ENCODE results near the gene PPDPF. TPM values are rescaled to one million over a fixed set of nuclear protein-coding genes. Genes with fewer than 3 reads are reported as not detected.

Gene PPDPF
- total and polyA plus RNA-seq, 2 of the 8 experiments (the other 6 are each of a cell fraction or from before 2014, with no cell fraction given): 30.5 to 138 TPM

DNA sequence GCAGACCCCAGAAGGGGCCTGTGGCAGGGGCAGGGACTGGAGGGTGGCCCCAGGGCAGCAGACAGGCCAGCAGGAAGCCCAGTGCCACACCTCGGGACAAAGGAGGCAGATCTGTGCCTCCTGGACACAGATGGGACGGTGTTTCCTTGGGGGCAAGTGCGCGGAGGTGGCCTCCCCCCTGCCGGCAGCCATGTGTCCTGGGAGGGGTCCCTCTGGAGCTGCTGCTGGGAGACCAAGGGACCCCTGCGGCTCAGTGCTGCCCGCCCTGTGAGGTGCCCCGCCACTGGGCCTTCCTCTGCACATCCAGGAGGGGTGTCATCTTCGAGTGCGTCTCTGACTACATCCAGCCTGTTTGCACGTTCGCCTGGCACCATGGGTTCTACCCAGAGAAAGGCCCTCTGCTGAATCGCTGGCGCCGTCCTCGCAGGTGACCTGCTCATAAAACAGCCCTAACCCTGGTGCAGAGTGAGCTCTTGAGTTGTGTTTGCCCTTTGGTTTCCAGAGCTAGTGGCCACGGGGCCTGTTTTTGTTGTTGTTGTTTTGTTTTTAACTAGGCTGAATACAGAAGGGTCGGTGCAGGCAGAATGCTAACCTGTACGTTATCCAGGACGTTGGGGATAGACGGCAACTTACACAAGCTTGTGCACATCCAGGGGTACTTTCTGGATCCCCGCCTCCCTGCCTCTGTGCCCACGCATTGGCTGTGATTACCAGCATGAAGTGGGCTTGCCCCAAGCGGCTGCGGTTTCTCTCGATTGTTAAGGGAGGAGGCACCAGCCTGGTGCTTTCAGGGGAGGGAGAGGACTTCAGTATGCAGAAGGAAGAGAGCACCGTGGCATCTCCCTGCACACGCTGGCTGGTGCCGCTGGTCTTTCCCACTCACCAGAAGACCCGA is 46.8 kb upstream of the PPDPF start:
- Histone ChIP-seq H3K56ac (replicated peaks; ENCODE audit: insufficient read length, low read depth, low read length) (no peak overlapping the region), H3K79me2 (ENCODE audit: control insufficient read depth in 1 of 2, insufficient read depth in 2 of 2, low read length in 2 of 2) (peaks cover 4 to 24% of the 10 kb centered on the region in 2 experiments; a peak in 3 of 4 replicates), H3K23me2 (ENCODE audit: low read depth, low read length) (peaks cover 6% of the 10 kb centered on the region; the same call in 1 of the 2 replicates), H2AK5ac (ENCODE audit: low read depth, low read length) (no peak overlapping the region; the same call in 1 of the 2 replicates), H3K4me2 (ENCODE audit: insufficient read depth in 1 of 2, low read depth in 2 of 2, low read length in 2 of 2) (peak overlapping the region in 1 of 2 experiments; percentile 1; a peak in 1 of 4 replicates), H4K91ac (replicated peaks; ENCODE audit: insufficient read length, low read length) (peak overlapping the region; percentile 47), H3K4ac (replicated peaks; ENCODE audit: insufficient read length, low read depth, low read length) (no peak overlapping the region), H3K27me3 (replicated peaks in 1 of 4; ENCODE audit: control insufficient read depth in 3 of 4, extremely low read depth in 1 of 4, insufficient read depth in 3 of 4, low read length in 3 of 4) (peaks cover 0 to 16% (median 5%) of the 10 kb centered on the region in 4 experiments; a peak in 4 of 7 replicates), H2BK5ac (ENCODE audit: low read depth, low read length) (no peak overlapping the region), H4K5ac (ENCODE audit: insufficient read length, low read depth, low read length) (no peak overlapping the region), H3K23ac (ENCODE audit: insufficient read length) (no peak overlapping the region), H3K27ac (ENCODE audit: low read depth, low read length) (no peak overlapping the region), H2BK20ac (ENCODE audit: low read length) (no peak overlapping the region; the same call in 1 of the 2 replicates), H3K14ac (ENCODE audit: insufficient read length) (no peak overlapping the region), H3K18ac (ENCODE audit: extremely low read depth, low read length) (no peak overlapping the region), H3K79me1 (ENCODE audit: low read depth, low read length) (peaks cover 12% of the 10 kb centered on the region; the same call in 1 of the 2 replicates), H2BK12ac (ENCODE audit: low read depth, low read length) (0 out of 2 replicates have a peak overlapping the region, but pooled peaks have one; percentile 92), H2BK15ac (ENCODE audit: low read length) (peak overlapping the region; percentile 2; the same call in 1 of the 2 replicates), H3K9me3 (ENCODE audit: insufficient read depth in 2 of 2, low read depth in 1 of 2, low read length in 1 of 2) (no peaks in the 10 kb centered on the region), H4K20me1 (replicated peaks in 1 of 2; ENCODE audit: control insufficient read depth in 1 of 2, insufficient read depth in 2 of 2, low read length in 2 of 2) (peaks cover 0 to 2% of the 10 kb centered on the region in 2 experiments), H3K4me1 (replicated peaks in 1 of 4; ENCODE audit: control insufficient read depth in 3 of 4, insufficient read depth in 4 of 4, low read length in 3 of 4) (peaks cover 0 to 28% (median 10%) of the 10 kb centered on the region in 4 experiments; a peak in 6 of 7 replicates), H3K36me3 (ENCODE audit: control insufficient read depth in 2 of 4, insufficient read depth in 4 of 4, low read length in 3 of 4) (no peaks in the 10 kb centered on the region), H3K9ac (replicated peaks in 1 of 4; ENCODE audit: extremely low read depth in 1 of 4, low read depth in 3 of 4, low read length in 3 of 4) (no peak overlapping the region), H3K4me3 (ENCODE audit: extremely low read depth in 1 of 4, insufficient read depth in 2 of 4, low read depth in 3 of 4, low read length in 4 of 4) (no peak overlapping the region), H2AFZ (ENCODE audit: low read length) (no peak overlapping the region), H4K8ac (ENCODE audit: extremely low read depth, insufficient read depth, low read length) (no peak overlapping the region), H2BK120ac (replicated peaks; ENCODE audit: low read depth, low read length) (no peak overlapping the region)
- POLR2A ChIA-PET (ENCODE audit: partially characterized antibody): interaction anchor here (0.6 to 1.8 kb wide), 4 partner anchors 9 to 1090 kb away, joined by 3 to 10 read pairs (median 4); no protein-coding TSS in a partner anchor
- 79% methylated on average over 30 of the region's 30 CpGs; no CpG with 5 or more reads in 1 of the 2 experiments for WGBS, 2 experiments (ENCODE audit: extremely low coverage in 1 of 2, insufficient coverage in 1 of 2, insufficient read length in 1 of 2, insufficient replicate concordance in 2 of 2, low coverage in 1 of 2, low lambda C conversion rate in 2 of 2, missing lambda C conversion rate in 1 of 2)
- DNase-seq (ENCODE audit: low read depth in 1 of 2, low spot score in 2 of 2) (no peak), FAIRE-seq (no peak)
- CTCF ChIA-PET (ENCODE audit: partially characterized antibody): interaction anchor here (0.6 to 2.0 kb wide), 4 partner anchors 9 to 488 kb away, joined by 3 to 9 read pairs (median 4); no protein-coding TSS in a partner anchor
- TF ChIP-seq EZH2 (IDR thresholded peaks at IDR 0.05; ENCODE audit: low read depth, low read length, severe bottlenecking): no peak
- no peak for TF ChIP-seq HDAC2 (IDR thresholded peaks at IDR 0.05; ENCODE audit: borderline replicate concordance in 1 of 2, low read depth in 2 of 2, low read length in 2 of 2)
- no peak for TF ChIP-seq POLR2A (IDR thresholded peaks at IDR 0.05; ENCODE audit: control extremely low read depth in 1 of 2, low read depth in 2 of 2, low read length in 2 of 2)
- no peak for TF ChIP-seq FOSL1 (IDR thresholded peaks at IDR 0.05; ENCODE audit: insufficient read depth, low read depth, low read length)
- TF ChIP-seq EGR1 (IDR thresholded peaks at IDR 0.05; ENCODE audit: borderline replicate concordance, low read depth, low read length): no peak
- TF ChIP-seq SIX5 (IDR thresholded peaks at IDR 0.05; ENCODE audit: low read depth, low read length): no peak
- no peak for TF ChIP-seq ATF2 (IDR thresholded peaks at IDR 0.05; ENCODE audit: low read length)
- TF ChIP-seq POU5F1 (IDR thresholded peaks at IDR 0.05; ENCODE audit: low read depth, low read length): no peak
- no peak for TF ChIP-seq SIRT6 (IDR thresholded peaks at IDR 0.05; ENCODE audit: low read length)

Data from H1 (cell line).